ENCODE results near the gene UNC45B. TPM values are rescaled to one million over a fixed set of nuclear protein-coding genes. Genes with fewer than 3 reads are reported as not detected.

The UNC45B gene
- total RNA-seq, 1 experiment from 2014 or later = not detected

DNA sequence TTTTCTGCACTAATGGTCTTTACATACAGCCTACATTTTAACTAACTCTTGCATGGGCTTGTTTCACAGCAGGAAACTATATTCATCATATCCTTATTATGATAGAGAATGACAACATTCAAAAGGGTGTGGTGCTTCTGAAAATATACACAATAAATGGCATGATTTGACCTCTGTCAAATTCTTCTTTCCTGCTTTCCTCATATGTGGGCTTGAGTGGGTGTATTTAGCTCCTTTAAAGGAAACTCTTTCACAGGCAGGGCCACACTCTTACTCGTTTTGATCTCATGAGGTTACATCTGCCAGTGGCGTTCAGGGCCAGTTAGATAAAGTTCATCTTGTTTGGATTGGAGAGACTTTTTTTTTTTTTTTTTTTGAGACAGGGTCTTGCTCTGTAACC, 40.5 kb downstream of the UNC45B start:
- RAD21 ChIA-PET (ENCODE audit: low non-redundant PET in 1 of 2, low total read pairs in 2 of 2, uncharacterized antibody in 2 of 2, unreplicated experiment in 2 of 2) = no interaction called here

More for the DNA sequence above, 40.5 kb downstream of the UNC45B start:
- Histone ChIP-seq H3K79me2 (ENCODE audit: insufficient read depth, low read length) (no peaks in the 10 kb centered on the region), H3K9ac (ENCODE audit: low read length) (no peak overlapping the region), H2AFZ (ENCODE audit: low read depth, low read length, poor library complexity, severe bottlenecking) (no peak overlapping the region), H3K36me3 (ENCODE audit: control insufficient read depth in 1 of 2, insufficient read depth in 2 of 2, low read length in 2 of 2) (no peaks in the 10 kb centered on the region), H4K20me1 (ENCODE audit: insufficient read depth) (no peaks in the 10 kb centered on the region), H3K9me2 (ENCODE audit: insufficient read depth) (no peaks in the 10 kb centered on the region), H3K4me1 (ENCODE audit: control insufficient read depth in 1 of 2, insufficient read depth in 2 of 2, low read length in 2 of 2) (no peaks in the 10 kb centered on the region), H3K4me2 (ENCODE audit: low read length) (no peak overlapping the region), H3K4me3 (replicated peaks in 1 of 2; ENCODE audit: low read depth in 1 of 2, low read length in 2 of 2) (no peak overlapping the region), H3K27me3 (ENCODE audit: insufficient read depth, low read length) (peaks cover 31% of the 10 kb centered on the region), H3K27ac (ENCODE audit: low read depth, low read length) (no peak overlapping the region), H3K9me3 (ENCODE audit: control insufficient read depth in 1 of 2, insufficient read depth in 1 of 2, low read depth in 1 of 2, low read length in 2 of 2) (no peaks in the 10 kb centered on the region)
- ATAC-seq (no peak), DNase-seq (ENCODE audit: low read depth, low spot score) (no peak)
- BruUV-seq (replicated peaks) = no TSS peak
- no peak for TF ChIP-seq FOSL1 (IDR thresholded peaks at IDR 0.05; ENCODE audit: low read depth)
- TF ChIP-seq, protein P1, sequence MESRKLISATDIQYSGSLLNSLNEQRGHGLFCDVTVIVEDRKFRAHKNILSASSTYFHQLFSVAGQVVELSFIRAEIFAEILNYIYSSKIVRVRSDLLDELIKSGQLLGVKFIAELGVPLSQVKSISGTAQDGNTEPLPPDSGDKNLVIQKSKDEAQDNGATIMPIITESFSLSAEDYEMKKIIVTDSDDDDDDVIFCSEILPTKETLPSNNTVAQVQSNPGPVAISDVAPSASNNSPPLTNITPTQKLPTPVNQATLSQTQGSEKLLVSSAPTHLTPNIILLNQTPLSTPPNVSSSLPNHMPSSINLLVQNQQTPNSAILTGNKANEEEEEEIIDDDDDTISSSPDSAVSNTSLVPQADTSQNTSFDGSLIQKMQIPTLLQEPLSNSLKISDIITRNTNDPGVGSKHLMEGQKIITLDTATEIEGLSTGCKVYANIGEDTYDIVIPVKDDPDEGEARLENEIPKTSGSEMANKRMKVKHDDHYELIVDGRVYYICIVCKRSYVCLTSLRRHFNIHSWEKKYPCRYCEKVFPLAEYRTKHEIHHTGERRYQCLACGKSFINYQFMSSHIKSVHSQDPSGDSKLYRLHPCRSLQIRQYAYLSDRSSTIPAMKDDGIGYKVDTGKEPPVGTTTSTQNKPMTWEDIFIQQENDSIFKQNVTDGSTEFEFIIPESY (IDR thresholded peaks at IDR 0.05; ENCODE audit: extremely low read depth, insufficient replicate concordance, low read length) = no peak
- no peak for TF ChIP-seq SP1 (IDR thresholded peaks at IDR 0.05; ENCODE audit: low read depth)
- TF ChIP-seq EZH2phosphoT487 (IDR thresholded peaks at IDR 0.05; ENCODE audit: borderline replicate concordance) = no peak
- TF ChIP-seq POLR2AphosphoS5 (IDR thresholded peaks at IDR 0.05; ENCODE audit: low read depth, low read length) = no peak
- TF ChIP-seq SIN3A (IDR thresholded peaks at IDR 0.05; ENCODE audit: low read depth) = no peak
- TF ChIP-seq, protein P2, sequence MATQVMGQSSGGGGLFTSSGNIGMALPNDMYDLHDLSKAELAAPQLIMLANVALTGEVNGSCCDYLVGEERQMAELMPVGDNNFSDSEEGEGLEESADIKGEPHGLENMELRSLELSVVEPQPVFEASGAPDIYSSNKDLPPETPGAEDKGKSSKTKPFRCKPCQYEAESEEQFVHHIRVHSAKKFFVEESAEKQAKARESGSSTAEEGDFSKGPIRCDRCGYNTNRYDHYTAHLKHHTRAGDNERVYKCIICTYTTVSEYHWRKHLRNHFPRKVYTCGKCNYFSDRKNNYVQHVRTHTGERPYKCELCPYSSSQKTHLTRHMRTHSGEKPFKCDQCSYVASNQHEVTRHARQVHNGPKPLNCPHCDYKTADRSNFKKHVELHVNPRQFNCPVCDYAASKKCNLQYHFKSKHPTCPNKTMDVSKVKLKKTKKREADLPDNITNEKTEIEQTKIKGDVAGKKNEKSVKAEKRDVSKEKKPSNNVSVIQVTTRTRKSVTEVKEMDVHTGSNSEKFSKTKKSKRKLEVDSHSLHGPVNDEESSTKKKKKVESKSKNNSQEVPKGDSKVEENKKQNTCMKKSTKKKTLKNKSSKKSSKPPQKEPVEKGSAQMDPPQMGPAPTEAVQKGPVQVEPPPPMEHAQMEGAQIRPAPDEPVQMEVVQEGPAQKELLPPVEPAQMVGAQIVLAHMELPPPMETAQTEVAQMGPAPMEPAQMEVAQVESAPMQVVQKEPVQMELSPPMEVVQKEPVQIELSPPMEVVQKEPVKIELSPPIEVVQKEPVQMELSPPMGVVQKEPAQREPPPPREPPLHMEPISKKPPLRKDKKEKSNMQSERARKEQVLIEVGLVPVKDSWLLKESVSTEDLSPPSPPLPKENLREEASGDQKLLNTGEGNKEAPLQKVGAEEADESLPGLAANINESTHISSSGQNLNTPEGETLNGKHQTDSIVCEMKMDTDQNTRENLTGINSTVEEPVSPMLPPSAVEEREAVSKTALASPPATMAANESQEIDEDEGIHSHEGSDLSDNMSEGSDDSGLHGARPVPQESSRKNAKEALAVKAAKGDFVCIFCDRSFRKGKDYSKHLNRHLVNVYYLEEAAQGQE (IDR thresholded peaks at IDR 0.05; ENCODE audit: low read depth) = no peak
- TF ChIP-seq, protein P3, sequence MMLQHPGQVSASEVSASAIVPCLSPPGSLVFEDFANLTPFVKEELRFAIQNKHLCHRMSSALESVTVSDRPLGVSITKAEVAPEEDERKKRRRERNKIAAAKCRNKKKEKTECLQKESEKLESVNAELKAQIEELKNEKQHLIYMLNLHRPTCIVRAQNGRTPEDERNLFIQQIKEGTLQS (IDR thresholded peaks at IDR 0.05) = no peak
- no peak for TF ChIP-seq ZNF274 (IDR thresholded peaks at IDR 0.05; ENCODE audit: low read depth, low read length)
- TF ChIP-seq, protein P4, sequence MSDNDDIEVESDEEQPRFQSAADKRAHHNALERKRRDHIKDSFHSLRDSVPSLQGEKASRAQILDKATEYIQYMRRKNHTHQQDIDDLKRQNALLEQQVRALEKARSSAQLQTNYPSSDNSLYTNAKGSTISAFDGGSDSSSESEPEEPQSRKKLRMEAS (IDR thresholded peaks at IDR 0.05) = no peak
- no peak for TF ChIP-seq ZFX (IDR thresholded peaks at IDR 0.05)
- TF ChIP-seq JUND (IDR thresholded peaks at IDR 0.05) = no peak
- TF ChIP-seq CBX3 (IDR thresholded peaks at IDR 0.05; ENCODE audit: low read depth) = no peak
- no peak for TF ChIP-seq SRF (IDR thresholded peaks at IDR 0.05; ENCODE audit: low read depth)
- no peak for TF ChIP-seq EZH2 (IDR thresholded peaks at IDR 0.05)
- TF ChIP-seq TCF7L2 (IDR thresholded peaks at IDR 0.05; ENCODE audit: borderline replicate concordance, extremely low read depth, insufficient read depth, insufficient read length) = no peak
- no peak for TF ChIP-seq YY1 (IDR thresholded peaks at IDR 0.05; ENCODE audit: extremely low read depth, insufficient replicate concordance, low read depth, low read length)
- TF ChIP-seq ELF1 (IDR thresholded peaks at IDR 0.05; ENCODE audit: borderline replicate concordance, low read depth) = no peak
- TF ChIP-seq CEBPB (IDR thresholded peaks at IDR 0.05; ENCODE audit: low read depth) = no peak
- TF ChIP-seq, protein P5, sequence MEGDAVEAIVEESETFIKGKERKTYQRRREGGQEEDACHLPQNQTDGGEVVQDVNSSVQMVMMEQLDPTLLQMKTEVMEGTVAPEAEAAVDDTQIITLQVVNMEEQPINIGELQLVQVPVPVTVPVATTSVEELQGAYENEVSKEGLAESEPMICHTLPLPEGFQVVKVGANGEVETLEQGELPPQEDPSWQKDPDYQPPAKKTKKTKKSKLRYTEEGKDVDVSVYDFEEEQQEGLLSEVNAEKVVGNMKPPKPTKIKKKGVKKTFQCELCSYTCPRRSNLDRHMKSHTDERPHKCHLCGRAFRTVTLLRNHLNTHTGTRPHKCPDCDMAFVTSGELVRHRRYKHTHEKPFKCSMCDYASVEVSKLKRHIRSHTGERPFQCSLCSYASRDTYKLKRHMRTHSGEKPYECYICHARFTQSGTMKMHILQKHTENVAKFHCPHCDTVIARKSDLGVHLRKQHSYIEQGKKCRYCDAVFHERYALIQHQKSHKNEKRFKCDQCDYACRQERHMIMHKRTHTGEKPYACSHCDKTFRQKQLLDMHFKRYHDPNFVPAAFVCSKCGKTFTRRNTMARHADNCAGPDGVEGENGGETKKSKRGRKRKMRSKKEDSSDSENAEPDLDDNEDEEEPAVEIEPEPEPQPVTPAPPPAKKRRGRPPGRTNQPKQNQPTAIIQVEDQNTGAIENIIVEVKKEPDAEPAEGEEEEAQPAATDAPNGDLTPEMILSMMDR (IDR thresholded peaks at IDR 0.05 in 2 of 3, conservative IDR thresholded peaks at IDR 0.05 in 1 of 3; ENCODE audit: borderline replicate concordance in 1 of 3, insufficient read depth in 1 of 3, low read depth in 2 of 3, low read length in 2 of 3) = no peak
- ChIA-PET CTCF (no interaction called here), POLR2A (no interaction called here)
- intact Hi-C loops (cut with micrococcal nuclease) = no loop called here
